ENCODE data around the gene CSNK1D.
"Not testable (repeated sequence)": the region's sequence is repeated elsewhere in the genome, so short reads cannot be mapped to it uniquely, and the experiment has no call there.

CSNK1D gene

DNA sequence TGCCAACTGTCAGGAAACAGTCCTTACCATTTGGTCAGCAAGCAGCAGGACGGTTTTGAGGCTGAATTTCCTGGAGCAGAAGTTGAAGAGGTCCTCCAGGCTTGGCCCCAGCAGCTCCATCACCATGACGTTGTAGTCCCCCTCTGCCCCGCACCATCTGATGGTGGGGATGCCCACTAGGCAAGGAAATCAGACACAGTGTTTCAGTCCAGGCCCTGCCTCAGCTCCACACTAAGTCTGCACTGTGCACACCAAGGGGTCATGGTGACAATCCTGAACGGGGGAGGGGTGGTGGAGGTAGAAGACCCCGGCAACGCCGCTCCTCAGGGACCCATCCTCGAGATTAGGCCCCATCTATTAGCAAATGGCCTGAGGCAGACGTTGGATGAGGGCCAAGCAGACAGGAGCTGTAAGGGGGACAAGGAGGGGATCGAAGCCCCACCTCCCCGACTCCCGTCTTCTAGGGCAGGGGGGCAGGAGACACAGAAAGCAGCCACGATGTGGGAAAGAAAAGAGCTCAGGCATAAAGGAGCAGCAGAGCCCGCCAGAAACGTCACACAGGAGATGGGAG, 18.0 kb downstream of the CSNK1D start:
- DNase-seq (ENCODE audit: low read depth) = no peak
- TF ChIP-seq, protein P1, sequence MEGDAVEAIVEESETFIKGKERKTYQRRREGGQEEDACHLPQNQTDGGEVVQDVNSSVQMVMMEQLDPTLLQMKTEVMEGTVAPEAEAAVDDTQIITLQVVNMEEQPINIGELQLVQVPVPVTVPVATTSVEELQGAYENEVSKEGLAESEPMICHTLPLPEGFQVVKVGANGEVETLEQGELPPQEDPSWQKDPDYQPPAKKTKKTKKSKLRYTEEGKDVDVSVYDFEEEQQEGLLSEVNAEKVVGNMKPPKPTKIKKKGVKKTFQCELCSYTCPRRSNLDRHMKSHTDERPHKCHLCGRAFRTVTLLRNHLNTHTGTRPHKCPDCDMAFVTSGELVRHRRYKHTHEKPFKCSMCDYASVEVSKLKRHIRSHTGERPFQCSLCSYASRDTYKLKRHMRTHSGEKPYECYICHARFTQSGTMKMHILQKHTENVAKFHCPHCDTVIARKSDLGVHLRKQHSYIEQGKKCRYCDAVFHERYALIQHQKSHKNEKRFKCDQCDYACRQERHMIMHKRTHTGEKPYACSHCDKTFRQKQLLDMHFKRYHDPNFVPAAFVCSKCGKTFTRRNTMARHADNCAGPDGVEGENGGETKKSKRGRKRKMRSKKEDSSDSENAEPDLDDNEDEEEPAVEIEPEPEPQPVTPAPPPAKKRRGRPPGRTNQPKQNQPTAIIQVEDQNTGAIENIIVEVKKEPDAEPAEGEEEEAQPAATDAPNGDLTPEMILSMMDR (conservative IDR thresholded peaks at IDR 0.05; ENCODE audit: low read length) = no peak
- H3K4me3 ChIP-seq (ENCODE audit: low read length) = no peak overlapping the region

GRCh38 chr17:82254746-82255145, 18.8 kb downstream of the CSNK1D start:
- not testable (repeated sequence) for DNase-seq (ENCODE audit: low read depth); H3K4me3 ChIP-seq (ENCODE audit: low read length)

- not testable (repeated sequence) for H3K4me3 ChIP-seq (ENCODE audit: low read length); DNase-seq (ENCODE audit: low read depth)
Measured at GRCh38 chr17:82254096-82254495, 19.4 kb downstream of the CSNK1D start.

DNA sequence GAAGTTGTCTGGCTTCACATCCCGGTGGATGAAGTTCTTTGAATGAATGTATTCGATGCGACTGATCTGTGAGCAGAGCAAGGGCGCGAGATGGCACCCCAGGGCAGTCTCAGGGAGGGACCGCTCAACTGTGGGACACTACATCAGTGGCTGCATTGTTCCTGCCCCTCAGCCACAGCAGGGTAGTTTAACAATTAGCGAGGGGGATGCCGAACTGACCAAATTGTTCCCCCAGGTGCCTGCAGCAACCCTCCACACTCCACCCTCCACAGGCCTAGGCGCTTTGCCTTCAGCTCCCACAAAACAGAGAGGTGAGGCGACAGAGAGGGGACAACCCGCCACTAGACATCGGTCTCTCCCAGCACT, 20.3 kb downstream of the CSNK1D start:
- TF ChIP-seq, protein P1 (conservative IDR thresholded peaks at IDR 0.05; ENCODE audit: low read length) = no peak
- H3K4me3 ChIP-seq (ENCODE audit: low read length) = no peak overlapping the region
- no peak for DNase-seq (ENCODE audit: low read depth)

- TF ChIP-seq, protein P1 (conservative IDR thresholded peaks at IDR 0.05; ENCODE audit: low read length) = no peak
- DNase-seq (ENCODE audit: low read depth) = no peak
- no peak overlapping the region for H3K4me3 ChIP-seq (ENCODE audit: low read length)
Measured at GRCh38 chr17:82252511-82253178, 20.9 kb downstream of the CSNK1D start.

- TF ChIP-seq, protein P1 (conservative IDR thresholded peaks at IDR 0.05; ENCODE audit: low read length) = no peak
- H3K4me3 ChIP-seq (ENCODE audit: low read length) = no peak overlapping the region
- no peak for DNase-seq (ENCODE audit: low read depth)
Measured at GRCh38 chr17:82250868-82251500, 22.5 kb downstream of the CSNK1D start.

- DNase-seq (ENCODE audit: low read depth) = no peak
- H3K4me3 ChIP-seq (ENCODE audit: low read length) = no peak overlapping the region
- TF ChIP-seq, protein P1 (conservative IDR thresholded peaks at IDR 0.05; ENCODE audit: low read length) = no peak
Measured at GRCh38 chr17:82249896-82250581, 23.5 kb downstream of the CSNK1D start.

All from AG10803 (cell line).